ENCODE measurements around the gene KRT80.

DNA sequence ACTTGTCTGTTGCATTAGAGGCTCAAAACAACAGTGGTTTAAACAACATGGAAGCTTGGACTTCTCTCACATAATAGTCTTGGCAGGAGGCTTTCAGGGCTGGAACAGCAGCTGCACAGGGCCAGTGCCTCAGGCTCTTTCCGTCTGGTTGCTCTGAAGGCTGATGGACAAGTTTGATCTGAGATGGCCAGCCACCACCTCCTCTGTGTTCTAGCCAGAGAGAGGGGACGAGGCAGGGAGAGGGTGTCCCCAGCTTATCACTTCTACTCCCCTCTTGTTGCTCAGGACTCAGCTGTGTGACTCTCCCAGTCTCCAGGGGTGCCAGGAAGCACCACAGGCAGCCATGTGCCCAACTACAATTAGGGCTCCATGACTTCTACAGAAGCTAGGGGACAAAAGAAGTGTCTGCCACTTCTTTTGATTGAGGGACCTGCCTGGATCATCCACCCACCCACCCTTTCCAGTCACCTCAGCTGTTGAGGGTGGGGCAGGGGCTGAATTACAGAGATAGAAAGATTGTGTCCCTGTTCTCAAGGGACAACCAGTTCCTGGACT is 65.7 kb downstream of the KRT80 start:
- TF ChIP-seq KMT2A (CRISPR knock-in tag; IDR thresholded peaks at IDR 0.05) (no peak), PHF20 (CRISPR knock-in tag; IDR thresholded peaks at IDR 0.05) (no peak), KAT7 (CRISPR knock-in tag; IDR thresholded peaks at IDR 0.05; ENCODE audit: borderline replicate concordance) (no peak), CBX2 (IDR thresholded peaks at IDR 0.05; ENCODE audit: low read depth, low read length) (no peak), CBX2 (CRISPR knock-in tag; IDR thresholded peaks at IDR 0.05; ENCODE audit: low read depth) (no peak), ZEB1 (IDR thresholded peaks at IDR 0.05; ENCODE audit: insufficient replicate concordance, low read depth) (no peak), EZH2 (conservative IDR thresholded peaks at IDR 0.05; ENCODE audit: low read depth, low read length) (no peak), ZFP90 (CRISPR knock-in tag; IDR thresholded peaks at IDR 0.05; ENCODE audit: borderline replicate concordance) (no peak), RELA (CRISPR knock-in tag; IDR thresholded peaks at IDR 0.05) (no peak), GABPA (IDR thresholded peaks at IDR 0.05; ENCODE audit: low read depth, low read length) (no peak), GABPA (CRISPR knock-in tag; IDR thresholded peaks at IDR 0.05; ENCODE audit: low read depth) (no peak)
- TF ChIP-seq, protein P1, sequence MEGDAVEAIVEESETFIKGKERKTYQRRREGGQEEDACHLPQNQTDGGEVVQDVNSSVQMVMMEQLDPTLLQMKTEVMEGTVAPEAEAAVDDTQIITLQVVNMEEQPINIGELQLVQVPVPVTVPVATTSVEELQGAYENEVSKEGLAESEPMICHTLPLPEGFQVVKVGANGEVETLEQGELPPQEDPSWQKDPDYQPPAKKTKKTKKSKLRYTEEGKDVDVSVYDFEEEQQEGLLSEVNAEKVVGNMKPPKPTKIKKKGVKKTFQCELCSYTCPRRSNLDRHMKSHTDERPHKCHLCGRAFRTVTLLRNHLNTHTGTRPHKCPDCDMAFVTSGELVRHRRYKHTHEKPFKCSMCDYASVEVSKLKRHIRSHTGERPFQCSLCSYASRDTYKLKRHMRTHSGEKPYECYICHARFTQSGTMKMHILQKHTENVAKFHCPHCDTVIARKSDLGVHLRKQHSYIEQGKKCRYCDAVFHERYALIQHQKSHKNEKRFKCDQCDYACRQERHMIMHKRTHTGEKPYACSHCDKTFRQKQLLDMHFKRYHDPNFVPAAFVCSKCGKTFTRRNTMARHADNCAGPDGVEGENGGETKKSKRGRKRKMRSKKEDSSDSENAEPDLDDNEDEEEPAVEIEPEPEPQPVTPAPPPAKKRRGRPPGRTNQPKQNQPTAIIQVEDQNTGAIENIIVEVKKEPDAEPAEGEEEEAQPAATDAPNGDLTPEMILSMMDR (CRISPR knock-in tag; IDR thresholded peaks at IDR 0.05), result no peak
- TF ChIP-seq, protein P2, sequence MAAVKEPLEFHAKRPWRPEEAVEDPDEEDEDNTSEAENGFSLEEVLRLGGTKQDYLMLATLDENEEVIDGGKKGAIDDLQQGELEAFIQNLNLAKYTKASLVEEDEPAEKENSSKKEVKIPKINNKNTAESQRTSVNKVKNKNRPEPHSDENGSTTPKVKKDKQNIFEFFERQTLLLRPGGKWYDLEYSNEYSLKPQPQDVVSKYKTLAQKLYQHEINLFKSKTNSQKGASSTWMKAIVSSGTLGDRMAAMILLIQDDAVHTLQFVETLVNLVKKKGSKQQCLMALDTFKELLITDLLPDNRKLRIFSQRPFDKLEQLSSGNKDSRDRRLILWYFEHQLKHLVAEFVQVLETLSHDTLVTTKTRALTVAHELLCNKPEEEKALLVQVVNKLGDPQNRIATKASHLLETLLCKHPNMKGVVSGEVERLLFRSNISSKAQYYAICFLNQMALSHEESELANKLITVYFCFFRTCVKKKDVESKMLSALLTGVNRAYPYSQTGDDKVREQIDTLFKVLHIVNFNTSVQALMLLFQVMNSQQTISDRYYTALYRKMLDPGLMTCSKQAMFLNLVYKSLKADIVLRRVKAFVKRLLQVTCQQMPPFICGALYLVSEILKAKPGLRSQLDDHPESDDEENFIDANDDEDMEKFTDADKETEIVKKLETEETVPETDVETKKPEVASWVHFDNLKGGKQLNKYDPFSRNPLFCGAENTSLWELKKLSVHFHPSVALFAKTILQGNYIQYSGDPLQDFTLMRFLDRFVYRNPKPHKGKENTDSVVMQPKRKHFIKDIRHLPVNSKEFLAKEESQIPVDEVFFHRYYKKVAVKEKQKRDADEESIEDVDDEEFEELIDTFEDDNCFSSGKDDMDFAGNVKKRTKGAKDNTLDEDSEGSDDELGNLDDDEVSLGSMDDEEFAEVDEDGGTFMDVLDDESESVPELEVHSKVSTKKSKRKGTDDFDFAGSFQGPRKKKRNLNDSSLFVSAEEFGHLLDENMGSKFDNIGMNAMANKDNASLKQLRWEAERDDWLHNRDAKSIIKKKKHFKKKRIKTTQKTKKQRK (IDR thresholded peaks at IDR 0.05; ENCODE audit: low read length), result no peak
